ENCODE data around the gene DCAF5.
"Not testable (repeated sequence)": the region's sequence is repeated elsewhere in the genome, so short reads cannot be mapped to it uniquely, and the experiment has no call there.

The DCAF5 gene, protein sequence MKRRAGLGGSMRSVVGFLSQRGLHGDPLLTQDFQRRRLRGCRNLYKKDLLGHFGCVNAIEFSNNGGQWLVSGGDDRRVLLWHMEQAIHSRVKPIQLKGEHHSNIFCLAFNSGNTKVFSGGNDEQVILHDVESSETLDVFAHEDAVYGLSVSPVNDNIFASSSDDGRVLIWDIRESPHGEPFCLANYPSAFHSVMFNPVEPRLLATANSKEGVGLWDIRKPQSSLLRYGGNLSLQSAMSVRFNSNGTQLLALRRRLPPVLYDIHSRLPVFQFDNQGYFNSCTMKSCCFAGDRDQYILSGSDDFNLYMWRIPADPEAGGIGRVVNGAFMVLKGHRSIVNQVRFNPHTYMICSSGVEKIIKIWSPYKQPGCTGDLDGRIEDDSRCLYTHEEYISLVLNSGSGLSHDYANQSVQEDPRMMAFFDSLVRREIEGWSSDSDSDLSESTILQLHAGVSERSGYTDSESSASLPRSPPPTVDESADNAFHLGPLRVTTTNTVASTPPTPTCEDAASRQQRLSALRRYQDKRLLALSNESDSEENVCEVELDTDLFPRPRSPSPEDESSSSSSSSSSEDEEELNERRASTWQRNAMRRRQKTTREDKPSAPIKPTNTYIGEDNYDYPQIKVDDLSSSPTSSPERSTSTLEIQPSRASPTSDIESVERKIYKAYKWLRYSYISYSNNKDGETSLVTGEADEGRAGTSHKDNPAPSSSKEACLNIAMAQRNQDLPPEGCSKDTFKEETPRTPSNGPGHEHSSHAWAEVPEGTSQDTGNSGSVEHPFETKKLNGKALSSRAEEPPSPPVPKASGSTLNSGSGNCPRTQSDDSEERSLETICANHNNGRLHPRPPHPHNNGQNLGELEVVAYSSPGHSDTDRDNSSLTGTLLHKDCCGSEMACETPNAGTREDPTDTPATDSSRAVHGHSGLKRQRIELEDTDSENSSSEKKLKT

DNA sequence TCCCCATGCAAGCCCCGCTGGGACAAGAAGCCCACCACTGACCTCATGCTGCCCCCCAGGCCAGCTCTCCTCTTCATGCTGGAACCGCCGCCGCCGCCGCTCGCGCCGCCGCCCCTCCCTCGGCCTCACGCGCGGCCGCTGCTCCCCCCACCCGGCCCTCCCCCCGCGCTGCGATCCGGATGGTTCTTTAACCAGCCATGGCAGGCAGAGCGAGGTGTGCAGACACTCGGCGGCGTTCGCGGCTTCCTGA is at the start of gene DCAF5:
Gene DCAF5 (minus strand): TSS at position 218 of the 250 bp plus-strand sequence. CDS start 141 bp downstream, at position 77.
- DNase-seq: no peak
- in situ Hi-C loops (cut with MboI; ENCODE audit: low pct_unique_long_range_greater_than_20kb, low sequenced_read_pairs): no loop called here

DNA sequence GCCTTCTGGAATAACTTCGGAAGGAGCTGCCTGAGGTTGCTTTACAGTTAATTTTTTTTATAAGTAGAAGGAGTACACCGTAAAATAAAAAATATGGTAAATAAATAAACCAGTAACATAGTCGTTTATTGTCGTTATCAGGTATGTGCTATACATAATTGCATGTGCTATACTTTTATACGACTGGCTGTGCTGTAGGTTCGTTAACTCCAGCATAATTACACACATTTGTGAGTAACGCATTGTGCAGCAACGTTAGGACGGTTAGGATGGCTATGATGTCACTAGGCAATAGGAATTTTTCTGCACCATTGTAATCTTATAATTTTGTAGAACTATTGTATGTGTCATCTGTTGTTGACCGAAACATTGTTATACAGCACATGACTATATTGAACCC is 46.9 kb upstream of the DCAF5 start:
- in situ Hi-C loops (cut with MboI; ENCODE audit: low pct_unique_long_range_greater_than_20kb, low sequenced_read_pairs): no loop called here
- no peak for DNase-seq

GRCh38 chr14:69193721-69194120 is 40.8 kb upstream of the DCAF5 start:
- in situ Hi-C loops (cut with MboI; ENCODE audit: low pct_unique_long_range_greater_than_20kb, low sequenced_read_pairs): no loop called here
- no peak for DNase-seq

GRCh38 chr14:69191340-69192111 is 38.6 kb upstream of the DCAF5 start, which contains the start of gene EXD2:
Gene EXD2 (plus strand): TSS chr14:69191498. CDS start chr14:69209471, 17,973 bp downstream.
- DNase-seq: peak; percentile 87
- in situ Hi-C loops (cut with MboI; ENCODE audit: low pct_unique_long_range_greater_than_20kb, low sequenced_read_pairs): no loop called here

DNA sequence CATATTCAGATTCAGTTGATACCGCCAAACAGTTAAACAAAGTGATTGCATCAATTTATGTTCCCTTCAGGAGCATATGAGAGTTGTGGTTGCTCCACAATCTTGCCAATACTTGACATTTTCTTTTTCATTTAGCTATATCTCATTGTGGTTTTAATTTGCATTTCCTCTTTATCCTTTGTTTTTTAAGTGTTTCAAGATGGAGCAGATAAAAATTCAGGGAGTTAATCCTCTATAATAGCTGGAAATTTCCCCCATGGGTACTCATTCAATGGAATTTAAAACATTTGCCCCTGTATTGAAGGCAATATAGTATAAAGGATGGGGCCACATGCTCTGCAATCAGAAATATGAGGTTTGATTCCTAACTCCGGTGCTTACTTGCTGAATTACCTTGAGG is 37.3 kb upstream of the DCAF5 start:
- DNase-seq: no peak
- in situ Hi-C loops (cut with MboI; ENCODE audit: low pct_unique_long_range_greater_than_20kb, low sequenced_read_pairs): no loop called here

DNA sequence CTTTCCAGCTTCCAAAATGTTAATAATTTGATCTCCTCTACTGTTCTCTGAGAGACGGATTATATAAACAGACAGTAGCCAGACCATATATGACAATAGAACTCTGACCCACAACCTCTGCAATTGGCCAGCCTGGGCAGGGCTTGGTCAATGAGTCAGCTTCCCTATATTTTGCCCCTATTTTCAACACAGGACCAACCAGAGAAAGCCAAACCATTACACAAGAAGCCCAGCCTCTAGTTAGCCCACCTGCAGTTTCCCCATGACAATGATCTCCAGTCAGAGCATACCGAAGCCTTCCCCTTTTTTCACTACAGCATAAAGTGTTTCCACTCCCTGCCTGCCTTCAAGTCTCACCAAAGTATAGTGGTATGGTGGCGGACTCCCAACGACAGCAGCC is 30.8 kb upstream of the DCAF5 start:
- in situ Hi-C loops (cut with MboI; ENCODE audit: low pct_unique_long_range_greater_than_20kb, low sequenced_read_pairs): no loop called here
- peak; percentile 44 for DNase-seq

GRCh38 chr14:69182580-69182979 is 29.7 kb upstream of the DCAF5 start:
- in situ Hi-C loops (cut with MboI; ENCODE audit: low pct_unique_long_range_greater_than_20kb, low sequenced_read_pairs); DNase-seq: not testable (repeated sequence)

GRCh38 chr14:69181491-69181890 is 28.6 kb upstream of the DCAF5 start:
- in situ Hi-C loops (cut with MboI; ENCODE audit: low pct_unique_long_range_greater_than_20kb, low sequenced_read_pairs): no loop called here
- no peak for DNase-seq

GRCh38 chr14:69175130-69175529 is 22.2 kb upstream of the DCAF5 start:
- in situ Hi-C loops (cut with MboI; ENCODE audit: low pct_unique_long_range_greater_than_20kb, low sequenced_read_pairs): no loop called here

DNA sequence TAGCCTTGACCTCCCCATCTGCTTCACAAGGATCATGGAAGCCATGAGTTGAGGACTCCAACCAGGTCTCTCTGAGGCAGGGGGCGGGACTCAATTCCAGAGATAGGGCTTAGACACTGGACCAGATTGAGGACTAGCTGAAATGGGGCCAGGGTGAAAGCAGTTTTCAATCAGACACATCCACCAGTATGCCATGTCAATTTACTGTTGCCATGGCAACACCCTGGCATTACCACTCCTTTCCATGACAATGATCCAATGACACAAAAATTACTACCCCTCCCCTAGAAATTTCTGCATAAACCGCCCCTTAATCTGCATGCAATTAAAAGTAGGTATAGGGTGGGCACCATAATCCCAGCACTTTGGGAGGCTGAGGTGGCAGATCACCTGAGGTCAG is 18.6 kb upstream of the DCAF5 start:
- in situ Hi-C loops (cut with MboI; ENCODE audit: low pct_unique_long_range_greater_than_20kb, low sequenced_read_pairs): no loop called here
- no peak for DNase-seq

More at GRCh38 chr14:69175130-69175529, 22.2 kb upstream of the DCAF5 start:
- DNase-seq: no peak

DNA sequence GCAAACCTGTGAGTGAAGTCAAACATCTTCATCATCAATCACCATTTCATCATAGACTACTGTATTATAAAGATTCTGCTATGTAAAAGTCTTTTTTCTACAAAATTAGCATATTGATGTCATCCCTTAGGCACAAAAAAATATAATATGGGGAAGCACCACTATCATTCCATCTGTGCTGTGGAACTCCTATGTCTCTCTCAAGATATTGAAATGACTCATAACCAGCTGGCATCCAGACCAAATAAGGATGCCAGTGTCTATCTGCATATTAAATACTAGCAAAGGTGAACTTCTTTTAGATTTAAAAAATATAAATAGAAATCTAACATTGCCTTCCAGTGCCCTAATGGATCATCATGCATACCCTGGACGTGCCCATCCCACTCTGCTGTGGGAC is 17.9 kb upstream of the DCAF5 start:
- in situ Hi-C loops (cut with MboI; ENCODE audit: low pct_unique_long_range_greater_than_20kb, low sequenced_read_pairs): no loop called here
- no peak for DNase-seq

GRCh38 chr14:69165787-69166186 is 12.9 kb upstream of the DCAF5 start:
- DNase-seq; in situ Hi-C loops (cut with MboI; ENCODE audit: low pct_unique_long_range_greater_than_20kb, low sequenced_read_pairs): not testable (repeated sequence)

DNA sequence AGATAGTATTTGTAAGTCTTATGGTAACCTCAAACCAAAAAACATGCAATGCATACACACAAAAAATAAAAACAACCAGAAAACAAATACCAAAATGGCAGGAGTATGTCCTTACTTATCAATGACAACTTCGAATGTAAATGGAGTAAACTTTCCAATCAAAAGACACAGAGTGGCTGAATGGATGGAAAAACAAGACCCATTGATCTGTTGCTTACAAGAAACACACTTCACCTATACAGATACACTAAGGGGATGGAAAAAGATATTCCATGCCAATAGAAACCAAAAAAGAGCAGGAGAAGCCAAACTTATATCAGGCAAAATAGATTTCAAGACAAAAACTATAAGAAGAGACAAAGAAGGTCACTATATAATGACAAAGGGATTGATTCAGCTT is 8.7 kb upstream of the DCAF5 start:
- in situ Hi-C loops (cut with MboI; ENCODE audit: low pct_unique_long_range_greater_than_20kb, low sequenced_read_pairs): no loop called here
- no peak for DNase-seq

DNA sequence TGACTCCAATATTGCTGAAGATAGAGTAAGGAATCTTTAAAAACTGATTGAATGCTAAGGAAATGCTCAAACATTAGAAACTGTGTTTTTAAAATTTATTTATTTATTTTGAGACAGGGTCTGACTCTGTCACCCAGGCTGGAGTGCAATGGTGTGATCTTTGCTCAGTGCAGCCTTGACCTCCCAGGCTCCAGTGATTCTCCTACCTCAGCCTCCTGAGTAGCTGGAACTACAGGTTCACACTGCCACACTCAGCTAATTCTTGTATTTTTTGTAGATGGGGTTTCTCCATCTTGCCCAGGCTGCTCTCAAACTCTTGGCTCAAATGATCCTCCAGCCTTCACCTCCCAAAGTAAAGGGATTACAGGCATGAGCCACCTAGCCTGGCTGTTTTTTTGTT is 3.3 kb upstream of the DCAF5 start:
- no peak for DNase-seq
- in situ Hi-C loops (cut with MboI; ENCODE audit: low pct_unique_long_range_greater_than_20kb, low sequenced_read_pairs): no loop called here

DNA sequence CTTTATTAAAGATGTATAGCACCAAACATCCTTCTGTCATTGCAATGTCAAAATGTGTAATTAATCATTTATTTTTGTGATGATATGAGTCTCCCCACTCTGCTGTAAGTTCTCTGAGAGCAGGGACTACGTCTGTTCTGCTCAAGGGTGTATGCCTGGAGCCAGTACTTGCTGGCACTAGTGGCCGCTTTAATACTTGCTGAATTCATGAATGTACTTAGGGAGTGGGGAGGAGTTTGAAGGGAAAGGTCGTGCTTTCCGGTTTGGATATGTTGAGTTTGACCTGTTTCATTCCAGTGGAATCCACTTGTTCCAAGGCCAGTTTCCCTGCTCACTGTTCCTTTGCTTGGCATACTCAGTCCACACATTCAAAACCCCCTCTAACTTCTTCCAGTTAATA is 1.9 kb upstream of the DCAF5 start:
- in situ Hi-C loops (cut with MboI; ENCODE audit: low pct_unique_long_range_greater_than_20kb, low sequenced_read_pairs): no loop called here
- no peak for DNase-seq

- in situ Hi-C loops (cut with MboI; ENCODE audit: low pct_unique_long_range_greater_than_20kb, low sequenced_read_pairs): no loop called here
- DNase-seq: no peak
These were observed 953 bp upstream of the DCAF5 start for GRCh38 chr14:69153873-69154270.

- in situ Hi-C loops (cut with MboI; ENCODE audit: low pct_unique_long_range_greater_than_20kb, low sequenced_read_pairs): no loop called here
- DNase-seq: peak; percentile 95
These were observed 393 bp upstream of the DCAF5 start for GRCh38 chr14:69153152-69153872.

DNA sequence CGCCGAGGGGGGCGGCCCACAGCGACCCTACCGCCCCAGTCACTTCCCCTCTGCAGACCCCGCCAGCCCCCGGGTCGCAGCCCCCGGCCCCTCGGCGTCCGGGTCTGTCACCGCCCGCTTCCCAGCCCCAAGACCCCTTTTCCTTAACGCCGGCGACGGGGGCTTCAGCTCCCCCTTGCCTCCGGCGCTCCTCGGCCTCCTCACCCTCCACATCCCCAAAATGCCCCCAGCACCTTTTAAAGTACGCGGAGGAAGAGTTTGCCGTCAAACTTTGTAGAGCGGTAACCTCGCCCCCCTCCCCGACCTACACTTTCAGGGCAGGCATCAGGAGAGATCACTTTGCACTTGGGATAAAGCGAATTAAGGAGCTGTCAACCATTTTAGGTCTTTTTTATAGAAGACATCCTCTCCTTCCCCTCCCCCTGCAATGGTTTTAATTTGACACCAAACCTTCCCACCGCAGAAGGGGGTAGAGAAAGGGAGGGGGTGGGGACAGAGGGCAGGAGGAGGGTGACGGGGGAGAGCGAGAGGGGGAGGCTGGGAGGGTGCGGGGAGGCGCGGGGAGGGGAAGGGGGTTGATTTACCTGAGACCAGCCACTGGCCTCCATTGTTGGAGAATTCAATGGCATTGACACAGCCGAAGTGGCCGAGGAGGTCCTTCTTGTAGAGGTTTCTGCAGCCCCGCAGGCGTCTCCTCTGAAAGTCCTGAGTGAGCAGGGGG is 578 bp downstream of the DCAF5 start:
- DNase-seq: peak; percentile 57

More for the DNA sequence above, 578 bp downstream of the DCAF5 start:
- in situ Hi-C loops (cut with MboI; ENCODE audit: low pct_unique_long_range_greater_than_20kb, low sequenced_read_pairs): no loop called here
